GM18870 (cell line): ENCODE results near the gene TMCC3.

Source experiments
- ATAC-seq: cut with Tn5 transposase; IDR thresholded peaks from one replicate; pipeline ENCODE4 v1.9.1; 2021; ENCODE audit warnings: moderate library complexity; ENCODE audit not compliant: unreplicated experiment

TMCC3 gene

GRCh38 chr12:94674051-94674451, 23.7 kb upstream of the TMCC3 start:
- no peak for ATAC-seq

GRCh38 chr12:94673496-94673895, 23.1 kb upstream of the TMCC3 start:
- ATAC-seq: no peak

DNA sequence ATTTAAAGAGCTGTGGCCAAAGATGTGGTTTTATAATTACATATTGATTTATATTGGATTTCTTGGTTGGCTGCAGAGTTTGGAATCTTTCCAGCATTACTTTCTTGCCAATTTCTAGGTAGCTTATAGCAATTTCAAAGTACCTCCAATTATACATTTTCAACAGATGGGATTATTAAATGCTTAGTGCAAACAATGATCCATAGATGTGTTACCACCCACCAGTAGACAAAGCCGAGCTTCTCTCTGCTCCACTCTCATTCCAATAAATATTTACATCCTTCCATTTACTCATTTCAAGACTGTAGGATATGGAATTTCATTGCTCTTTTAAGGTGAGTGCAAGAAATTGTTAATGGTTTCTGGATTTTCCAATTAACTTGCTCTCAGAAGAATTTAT, 21.6 kb upstream of the TMCC3 start:
- ATAC-seq: no peak

- ATAC-seq: no peak
Measured at GRCh38 chr12:94670898-94671297, 20.5 kb upstream of the TMCC3 start.

GRCh38 chr12:94670075-94670474, 19.7 kb upstream of the TMCC3 start:
- no peak for ATAC-seq

GRCh38 chr12:94667031-94667540, 16.7 kb upstream of the TMCC3 start:
- no peak for ATAC-seq

GRCh38 chr12:94666158-94666557, 15.8 kb upstream of the TMCC3 start:
- ATAC-seq: no peak

DNA sequence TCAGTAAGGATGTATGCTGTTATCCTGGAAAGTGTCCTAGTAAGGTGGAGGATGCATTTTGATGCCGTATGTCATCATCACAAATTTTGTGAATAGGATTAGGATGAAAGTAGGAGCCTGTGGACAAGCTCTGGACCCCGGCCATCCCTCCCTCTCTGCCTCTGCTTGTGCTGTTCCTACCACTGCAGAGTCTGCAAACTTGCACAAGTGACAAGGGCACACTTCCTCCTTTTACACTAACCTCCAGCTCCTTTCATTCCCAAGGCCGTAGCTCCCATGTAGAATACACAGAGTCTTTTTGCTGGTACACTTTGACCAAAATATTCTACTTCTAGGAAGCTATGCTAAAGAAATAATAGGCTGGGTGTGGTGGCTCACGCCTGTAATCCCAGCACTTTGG, 13.3 kb upstream of the TMCC3 start:
- ATAC-seq: no peak

- no peak for ATAC-seq
Measured at GRCh38 chr12:94663071-94663470, 12.7 kb upstream of the TMCC3 start.

GRCh38 chr12:94660436-94660835, 10.1 kb upstream of the TMCC3 start:
- ATAC-seq: no peak

GRCh38 chr12:94659346-94659930, 9.1 kb upstream of the TMCC3 start:
- no peak for ATAC-seq

DNA sequence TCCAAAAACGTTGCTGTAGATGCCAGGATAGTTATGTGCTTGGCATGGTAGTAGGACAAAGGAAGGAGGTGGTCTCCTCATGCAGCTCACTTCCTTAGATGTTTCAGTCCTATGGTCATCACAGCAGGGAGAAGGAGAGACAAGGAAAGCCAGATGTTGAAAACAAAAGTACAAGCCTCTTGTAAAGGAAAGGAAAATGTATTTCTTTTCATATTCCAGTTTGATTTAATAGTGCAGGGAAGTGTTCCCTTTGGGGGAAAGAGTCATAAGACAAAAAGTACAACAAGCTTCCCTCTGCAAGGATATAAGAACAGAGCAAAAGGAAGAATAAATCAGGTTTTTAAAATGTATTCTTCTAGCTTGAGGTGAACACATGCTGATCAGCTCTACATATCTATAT, 8.6 kb upstream of the TMCC3 start:
- no peak for ATAC-seq

- ATAC-seq: no peak
Measured at GRCh38 chr12:94656556-94656955, 6.2 kb upstream of the TMCC3 start.

- ATAC-seq: no peak
Measured at GRCh38 chr12:94649349-94650142, 811 bp downstream of the TMCC3 start.

GRCh38 chr12:94648578-94648977, 1.8 kb downstream of the TMCC3 start:
- ATAC-seq: no peak

GRCh38 chr12:94644141-94644979, 6.0 kb downstream of the TMCC3 start:
- no peak for ATAC-seq

- ATAC-seq: no peak
Measured at GRCh38 chr12:94643606-94644005, 6.8 kb downstream of the TMCC3 start.

DNA sequence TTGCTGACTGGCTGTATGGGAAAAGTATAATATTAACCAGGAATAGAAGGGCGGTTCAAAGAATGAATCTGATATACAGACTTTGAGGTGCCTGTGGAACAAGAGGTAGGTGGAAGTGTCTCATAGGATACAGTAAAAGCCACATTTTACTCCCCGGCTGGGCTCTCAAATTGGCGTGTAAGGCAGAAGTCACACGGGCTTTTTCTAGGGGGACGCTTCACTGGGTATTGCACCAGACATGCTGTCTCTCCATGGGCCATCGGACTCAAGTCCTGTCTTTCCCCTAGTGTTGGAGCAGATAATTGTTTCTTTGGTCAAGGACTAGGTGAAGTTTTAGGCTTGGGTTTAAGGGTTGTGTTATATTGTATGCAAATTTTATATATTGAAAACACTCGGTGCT, 9.1 kb downstream of the TMCC3 start:
- ATAC-seq: no peak

DNA sequence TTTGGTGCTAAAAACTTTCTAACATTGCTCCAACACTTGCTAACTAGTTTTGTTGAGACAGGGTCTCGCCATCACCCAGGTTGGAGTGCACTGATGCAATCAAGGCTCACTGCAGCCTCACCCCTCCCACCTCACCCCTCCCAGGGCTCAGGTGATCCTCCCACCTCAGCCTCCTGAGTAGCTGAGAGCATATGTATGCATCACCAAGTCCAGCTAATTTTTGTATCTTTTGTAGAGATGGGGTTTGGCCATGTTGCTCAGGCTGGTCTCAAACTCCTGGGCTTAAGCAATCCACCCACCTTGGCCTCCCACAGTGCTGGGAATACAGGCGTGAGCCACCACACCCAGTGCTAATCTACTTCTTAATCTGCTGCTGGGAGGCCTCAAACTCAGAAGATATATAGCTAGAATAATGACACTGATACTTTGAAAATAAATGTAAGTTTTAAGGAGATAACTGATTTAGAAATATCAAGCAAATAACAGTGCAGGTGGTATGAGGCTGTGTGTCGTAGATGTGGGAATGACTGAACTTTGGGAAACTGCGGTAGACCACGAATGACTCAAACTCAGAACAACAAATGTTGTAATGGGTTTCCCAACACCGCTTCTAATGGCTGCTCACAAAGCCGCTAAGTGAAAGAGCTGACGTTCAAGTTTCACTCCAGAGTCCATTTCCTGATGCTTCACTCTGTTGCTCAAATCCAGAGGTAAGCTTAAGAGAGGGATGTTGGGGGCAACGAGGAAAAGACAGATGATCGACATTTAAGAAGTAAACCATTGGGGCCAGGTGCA, 10.0 kb downstream of the TMCC3 start:
- peak; percentile 64 for ATAC-seq

GRCh38 chr12:94638521-94638920, 11.8 kb downstream of the TMCC3 start:
- ATAC-seq: no peak
